ENCODE measurements around the gene PCNX1.
A peak's percentile ranks its signal among the peaks of the same experiment; 100 is the strongest.
"Not testable (repeated sequence)": the region's sequence is repeated elsewhere in the genome, so short reads cannot be mapped to it uniquely, and the experiment has no call there.

PCNX1 gene

GRCh38 chr14:70907176-70907995 lies at the start of gene PCNX1:
PCNX1 (plus strand) TSS chr14:70907459; CDS start chr14:70907851, 392 bp downstream.
- DNase-seq, result peak; percentile 88

GRCh38 chr14:70857496-70857890 lies 49.8 kb upstream of the PCNX1 start:
- DNase-seq, result no peak

GRCh38 chr14:70858641-70859040 lies 48.6 kb upstream of the PCNX1 start:
- no peak for DNase-seq

GRCh38 chr14:70866992-70867391 lies 40.3 kb upstream of the PCNX1 start:
- DNase-seq, result not testable (repeated sequence)

DNA sequence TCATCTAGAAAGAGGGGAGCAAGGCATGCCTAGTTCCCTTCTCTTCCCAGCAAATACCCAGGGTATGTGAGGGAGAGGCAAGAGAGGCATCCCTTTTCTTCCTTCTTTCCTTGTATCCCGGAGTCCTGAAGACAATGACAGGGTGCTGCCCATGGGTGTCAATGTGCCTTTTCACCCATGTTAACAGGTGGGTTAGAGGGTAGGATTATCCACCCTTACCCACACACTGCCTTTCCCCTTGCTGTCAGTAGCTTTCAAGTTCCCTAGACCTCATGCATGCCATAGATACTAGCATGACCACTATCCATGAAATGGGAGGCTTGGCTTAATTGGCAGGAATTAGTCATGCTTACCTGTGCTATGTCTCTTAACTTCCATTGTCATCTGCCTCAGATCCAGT lies 36.3 kb upstream of the PCNX1 start:
- no peak for DNase-seq

DNA sequence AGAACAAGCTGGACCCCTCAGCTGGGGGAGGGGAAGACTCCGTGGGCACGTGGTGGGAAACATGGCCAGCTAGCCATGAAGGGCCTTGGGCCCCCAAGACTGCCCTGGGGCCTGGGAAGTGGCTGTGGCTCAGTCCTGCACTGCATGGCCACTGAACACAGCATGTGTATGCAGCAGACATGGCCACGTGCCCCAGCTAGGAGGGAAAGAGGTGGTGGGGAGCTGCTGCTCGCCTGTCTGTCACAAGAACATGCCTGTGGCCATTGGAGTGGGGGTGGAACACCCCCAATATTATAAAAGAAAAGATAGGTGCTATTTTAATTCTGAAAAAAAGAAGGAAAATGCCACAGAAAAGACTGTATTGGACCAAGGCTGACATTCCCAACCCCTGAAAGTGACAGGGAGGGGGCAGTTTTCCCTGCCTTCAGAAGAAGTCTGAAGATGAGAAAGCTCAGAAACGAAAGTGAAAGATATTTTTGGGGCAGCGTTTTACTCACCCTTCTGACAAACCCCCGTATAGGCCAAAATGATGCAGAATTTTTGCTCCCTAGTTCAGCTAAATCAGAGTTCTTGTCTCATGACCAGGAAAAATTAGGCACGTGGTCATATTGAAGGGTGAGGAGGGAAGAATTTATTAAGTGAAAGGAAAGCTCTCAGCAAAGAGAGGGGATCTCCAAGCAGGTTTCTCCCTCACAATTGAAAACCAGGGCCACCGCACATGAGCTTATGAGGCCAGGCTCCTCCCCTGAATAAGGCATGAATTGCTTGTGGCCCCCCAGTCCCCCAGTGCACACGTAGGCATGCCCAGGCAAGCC lies 35.2 kb upstream of the PCNX1 start:
- DNase-seq, result no peak

GRCh38 chr14:70872678-70873020 lies 34.6 kb upstream of the PCNX1 start:
- no peak for DNase-seq

GRCh38 chr14:70873627-70874026 lies 33.6 kb upstream of the PCNX1 start:
- DNase-seq, result no peak

DNA sequence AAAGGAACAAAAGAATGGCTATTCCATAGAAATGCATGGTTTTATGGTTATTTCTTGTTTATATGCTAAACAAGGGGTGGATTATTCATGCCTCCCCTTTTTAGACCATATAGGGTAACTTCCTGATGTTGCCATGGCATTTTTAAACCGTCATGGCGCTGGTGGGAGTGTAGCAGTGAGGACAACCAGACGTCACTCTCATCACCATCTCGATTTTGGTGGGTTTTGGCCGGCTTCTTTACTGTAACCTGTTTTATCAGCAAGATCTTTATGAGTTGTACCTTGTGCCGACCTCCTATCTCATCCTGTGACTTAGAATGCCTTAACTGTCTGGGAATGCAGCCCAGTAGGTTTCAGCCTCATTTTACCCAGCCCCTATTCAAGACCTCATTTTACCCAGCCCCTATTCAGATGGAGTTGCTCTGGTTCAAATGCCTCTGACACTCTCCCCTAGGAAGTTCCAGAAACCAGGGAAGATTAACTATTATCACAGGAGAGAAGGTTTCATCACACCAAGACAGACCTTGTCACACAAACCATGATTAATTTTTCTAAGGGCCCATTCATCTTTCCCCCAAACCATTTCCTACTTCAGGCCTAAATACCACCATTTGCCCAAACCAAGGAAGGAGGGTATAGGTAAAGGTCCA lies 31.3 kb upstream of the PCNX1 start:
- not testable (repeated sequence) for DNase-seq

- no peak for DNase-seq
These were observed 27.8 kb upstream of the PCNX1 start for GRCh38 chr14:70879448-70879847.

- not testable (repeated sequence) for DNase-seq
These were observed 26.4 kb upstream of the PCNX1 start for GRCh38 chr14:70880888-70881287.

GRCh38 chr14:70881549-70882177 lies 25.6 kb upstream of the PCNX1 start:
- DNase-seq, result no peak

- DNase-seq, result no peak
These were observed 24.3 kb upstream of the PCNX1 start for GRCh38 chr14:70882776-70883492.

- no peak for DNase-seq
These were observed 22.5 kb upstream of the PCNX1 start for GRCh38 chr14:70884595-70885342.

- no peak for DNase-seq
These were observed 21.8 kb upstream of the PCNX1 start for GRCh38 chr14:70885343-70886022.

DNA sequence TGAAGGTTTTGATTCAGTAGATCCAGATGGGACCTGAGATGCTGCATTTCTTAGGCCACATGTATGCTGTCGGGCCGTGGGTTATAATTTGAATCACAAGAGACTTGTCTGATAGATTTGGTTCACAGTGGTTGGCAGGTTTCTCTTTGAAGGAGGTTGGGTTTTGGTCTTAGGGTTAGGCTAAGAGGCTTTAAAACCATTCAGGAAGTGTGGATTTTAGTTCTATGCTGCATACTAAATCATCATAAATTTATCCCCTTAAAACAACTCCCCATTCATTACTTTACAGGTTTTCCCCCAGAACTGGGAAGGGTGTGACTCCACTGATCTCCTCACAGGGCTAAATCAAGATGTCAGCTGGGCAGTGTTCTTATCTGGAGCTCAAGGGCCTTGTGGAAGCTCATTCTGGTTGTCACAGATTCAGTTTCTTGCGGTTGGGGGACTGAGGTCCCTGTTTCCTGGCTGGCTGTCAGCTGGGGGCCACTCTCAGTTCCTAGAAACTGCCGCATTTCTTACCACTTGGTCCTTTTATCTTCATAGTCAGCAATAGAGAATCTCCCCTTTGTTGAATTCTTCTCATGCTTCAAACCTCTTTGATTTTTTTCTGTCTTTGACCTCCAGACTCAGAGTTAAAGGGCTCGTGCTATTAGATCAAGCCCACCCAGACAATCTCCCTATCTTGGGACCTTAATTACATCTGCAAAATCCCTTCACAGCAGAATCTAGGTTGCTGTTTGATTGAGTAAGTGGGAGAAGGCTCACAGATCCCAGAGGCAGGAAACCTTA lies 20.6 kb upstream of the PCNX1 start:
- DNase-seq, result no peak

GRCh38 chr14:70887207-70887681 lies 20.0 kb upstream of the PCNX1 start:
- DNase-seq, result no peak

- DNase-seq, result no peak
These were observed 19.3 kb upstream of the PCNX1 start for GRCh38 chr14:70887737-70888499.

- no peak for DNase-seq
These were observed 18.5 kb upstream of the PCNX1 start for GRCh38 chr14:70888681-70889175.

Measured in midbrain (tissue), 1 donor.